HepG2 (cell line): ENCODE data around the gene PEX14. TPM values are rescaled to one million over a fixed set of nuclear protein-coding genes. Genes with fewer than 3 reads are reported as not detected.

Experiments used
- CEBPB ChIP-seq: IDR thresholded peaks from 2 replicates; pipeline ENCODE4 v1.6.1; 2011; ENCODE audit warnings: low read depth, low read length, improper control_type of control experiment, borderline replicate concordance
- CHCHD3 ChIP-seq: sonication (generic); formaldehyde crosslinking; IDR thresholded peaks from 2 replicates; pipeline ENCODE4 v1.8.0; 2022; ENCODE audit warnings: mild to moderate bottlenecking, missing genetic modification reagents, moderate library complexity
- ETS1 ChIP-seq: sonication (generic); formaldehyde crosslinking; IDR thresholded peaks from 2 replicates; pipeline ENCODE4 v1.4.0; 2020; ENCODE audit warnings: missing genetic modification reagents
- FIP1L1 ChIP-seq: fragments of 200-400 bp; formaldehyde crosslinking; IDR thresholded peaks from 2 replicates; pipeline ENCODE4 v1.6.1; 2018; ENCODE audit warnings: low read depth, mild to moderate bottlenecking, low read length, moderate library complexity, borderline replicate concordance; ENCODE audit not compliant: insufficient read depth
- NFE2L2 ChIP-seq: fragments of 150-350 bp; IDR thresholded peaks from 2 replicates; pipeline ENCODE4 v1.6.1; 2014; ENCODE audit warnings: low read length
- RBM39 ChIP-seq: fragments of 200-400 bp; formaldehyde crosslinking; IDR thresholded peaks from one replicate; pipeline ENCODE4 v1.6.1; 2018; ENCODE audit warnings: antibody characterized with exemption, mild to moderate bottlenecking, low read depth, low read length; ENCODE audit not compliant: poor library complexity, severe bottlenecking
- TRIM24 ChIP-seq: sonication (generic); formaldehyde crosslinking; IDR thresholded peaks from 2 replicates; pipeline ENCODE4 v1.8.0; 2022; ENCODE audit warnings: mild to moderate bottlenecking, missing genetic modification reagents
- ZNF501 ChIP-seq: sonication (generic); formaldehyde crosslinking; IDR thresholded peaks from 2 replicates; pipeline ENCODE4 v1.5.1; 2020; ENCODE audit warnings: mild to moderate bottlenecking, moderate library complexity, missing genetic modification reagents
- ZNF710 ChIP-seq: sonication (generic); formaldehyde crosslinking; IDR thresholded peaks from 2 replicates; pipeline ENCODE4 v1.5.0; 2020; ENCODE audit warnings: mild to moderate bottlenecking, missing genetic modification reagents, borderline replicate concordance
- polyA plus RNA-seq, 8 experiments: library from polyadenylated mRNA; depleted of rRNA in 3 of 8; stranded (reverse) in 7 of 8; unstranded in 1 of 8; fragments of >200 nt; fragmentation: Illumina TruSeq in 4 of 8; extraction: Trizol in 4 of 8; gene quantifications; 2 replicates each; pipeline versions ENCODE4 v1.2.1 to v1.2.3, GENCODE V29; 2011 to 2016; ENCODE audit warnings: low read depth in 4 of 8, missing spikeins in 1 of 8, mixed read lengths in 1 of 8; ENCODE audit not compliant: insufficient read depth in 1 of 8
- total RNA-seq, 5 experiments: library from RNA; depleted of rRNA; stranded (reverse); fragments of >200 nt; fragmentation: Illumina TruSeq; extraction: Trizol; gene quantifications; 2 replicates each; pipeline ENCODE4 v1.2.3, GENCODE V29; 2016; ENCODE audit warnings: low read depth in 1 of 5
- TF ChIP-seq, protein P1 (sequence below): sonication (generic); IDR thresholded peaks from 2 replicates; pipeline ENCODE4 v1.6.1; 2016; ENCODE audit warnings: low read depth, borderline replicate concordance
- TF ChIP-seq, protein P2 (sequence below): sonication (generic); formaldehyde crosslinking; IDR thresholded peaks from 2 replicates; pipeline ENCODE4 v1.4.0; 2020; ENCODE audit warnings: missing genetic modification reagents, borderline replicate concordance
- TF ChIP-seq, protein P3 (sequence below): sonication (generic); formaldehyde crosslinking; IDR thresholded peaks from 2 replicates; pipeline ENCODE4 v1.4.0; 2020; ENCODE audit warnings: missing genetic modification reagents
- TF ChIP-seq, protein P4 (sequence below): sonication (generic); formaldehyde crosslinking; IDR thresholded peaks from 2 replicates; pipeline ENCODE4 v1.5.0; 2020; ENCODE audit warnings: missing genetic modification reagents

The PEX14 gene
- total and polyA plus RNA-seq, 2 of the 13 experiments (the other 11 are each of a cell fraction or from before 2014, with no cell fraction given): 6.5 to 9.9 TPM

DNA sequence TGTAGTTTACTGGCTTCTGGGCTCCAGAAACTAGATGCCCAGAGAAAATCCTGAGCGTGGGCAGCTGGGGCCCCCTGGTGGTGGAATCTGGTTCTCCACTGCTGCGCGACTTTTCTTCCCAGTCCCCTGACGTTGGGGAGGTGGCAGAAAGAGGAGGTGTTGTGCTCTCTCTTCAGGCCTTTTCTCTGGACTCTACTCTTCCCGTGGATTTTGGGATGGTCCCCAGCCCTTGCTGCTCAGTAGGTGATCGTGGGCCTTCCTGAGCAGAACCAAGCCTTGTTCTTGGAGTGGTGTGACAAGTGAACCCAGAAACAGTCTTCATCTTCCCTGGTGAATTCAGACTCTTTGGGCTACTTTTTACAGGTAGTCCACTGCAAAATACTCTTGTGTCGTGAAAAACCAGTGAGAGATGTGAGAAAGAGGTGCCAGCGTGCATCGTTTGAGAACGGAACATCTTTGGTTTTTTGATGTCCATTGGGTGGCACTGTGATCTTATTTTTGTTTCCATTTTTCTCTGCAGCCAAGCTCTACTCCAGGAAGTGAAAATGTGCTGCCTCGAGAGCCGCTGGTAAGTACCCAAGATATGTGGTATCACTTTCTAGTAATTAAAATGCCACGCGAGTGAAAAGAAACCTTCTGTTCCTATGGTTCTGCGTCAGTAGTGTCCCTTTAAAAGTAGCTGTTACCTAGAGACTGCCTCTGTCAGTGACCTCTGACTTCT, 20.2 kb downstream of the PEX14 start (continued):
- no peak for TF ChIP-seq FIP1L1
- TF ChIP-seq, protein P1, sequence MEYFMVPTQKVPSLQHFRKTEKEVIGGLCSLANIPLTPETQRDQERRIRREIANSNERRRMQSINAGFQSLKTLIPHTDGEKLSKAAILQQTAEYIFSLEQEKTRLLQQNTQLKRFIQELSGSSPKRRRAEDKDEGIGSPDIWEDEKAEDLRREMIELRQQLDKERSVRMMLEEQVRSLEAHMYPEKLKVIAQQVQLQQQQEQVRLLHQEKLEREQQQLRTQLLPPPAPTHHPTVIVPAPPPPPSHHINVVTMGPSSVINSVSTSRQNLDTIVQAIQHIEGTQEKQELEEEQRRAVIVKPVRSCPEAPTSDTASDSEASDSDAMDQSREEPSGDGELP: no peak
- TF ChIP-seq, protein P2, sequence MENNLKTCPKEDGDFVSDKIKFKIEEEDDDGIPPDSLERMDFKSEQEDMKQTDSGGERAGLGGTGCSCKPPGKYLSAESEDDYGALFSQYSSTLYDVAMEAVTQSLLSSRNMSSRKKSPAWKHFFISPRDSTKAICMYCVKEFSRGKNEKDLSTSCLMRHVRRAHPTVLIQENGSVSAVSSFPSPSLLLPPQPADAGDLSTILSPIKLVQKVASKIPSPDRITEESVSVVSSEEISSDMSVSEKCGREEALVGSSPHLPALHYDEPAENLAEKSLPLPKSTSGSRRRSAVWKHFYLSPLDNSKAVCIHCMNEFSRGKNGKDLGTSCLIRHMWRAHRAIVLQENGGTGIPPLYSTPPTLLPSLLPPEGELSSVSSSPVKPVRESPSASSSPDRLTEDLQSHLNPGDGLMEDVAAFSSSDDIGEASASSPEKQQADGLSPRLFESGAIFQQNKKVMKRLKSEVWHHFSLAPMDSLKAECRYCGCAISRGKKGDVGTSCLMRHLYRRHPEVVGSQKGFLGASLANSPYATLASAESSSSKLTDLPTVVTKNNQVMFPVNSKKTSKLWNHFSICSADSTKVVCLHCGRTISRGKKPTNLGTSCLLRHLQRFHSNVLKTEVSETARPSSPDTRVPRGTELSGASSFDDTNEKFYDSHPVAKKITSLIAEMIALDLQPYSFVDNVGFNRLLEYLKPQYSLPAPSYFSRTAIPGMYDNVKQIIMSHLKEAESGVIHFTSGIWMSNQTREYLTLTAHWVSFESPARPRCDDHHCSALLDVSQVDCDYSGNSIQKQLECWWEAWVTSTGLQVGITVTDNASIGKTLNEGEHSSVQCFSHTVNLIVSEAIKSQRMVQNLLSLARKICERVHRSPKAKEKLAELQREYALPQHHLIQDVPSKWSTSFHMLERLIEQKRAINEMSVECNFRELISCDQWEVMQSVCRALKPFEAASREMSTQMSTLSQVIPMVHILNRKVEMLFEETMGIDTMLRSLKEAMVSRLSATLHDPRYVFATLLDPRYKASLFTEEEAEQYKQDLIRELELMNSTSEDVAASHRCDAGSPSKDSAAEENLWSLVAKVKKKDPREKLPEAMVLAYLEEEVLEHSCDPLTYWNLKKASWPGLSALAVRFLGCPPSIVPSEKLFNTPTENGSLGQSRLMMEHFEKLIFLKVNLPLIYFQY (CRISPR knock-in tag): no peak
- no peak for TF ChIP-seq TRIM24 (CRISPR knock-in tag)
- 0 out of 2 replicates have a peak, but pooled peaks have one; percentile 38 for TF ChIP-seq ZNF710 (CRISPR knock-in tag)
- no peak for TF ChIP-seq CHCHD3 (CRISPR knock-in tag)
- TF ChIP-seq, protein P3, sequence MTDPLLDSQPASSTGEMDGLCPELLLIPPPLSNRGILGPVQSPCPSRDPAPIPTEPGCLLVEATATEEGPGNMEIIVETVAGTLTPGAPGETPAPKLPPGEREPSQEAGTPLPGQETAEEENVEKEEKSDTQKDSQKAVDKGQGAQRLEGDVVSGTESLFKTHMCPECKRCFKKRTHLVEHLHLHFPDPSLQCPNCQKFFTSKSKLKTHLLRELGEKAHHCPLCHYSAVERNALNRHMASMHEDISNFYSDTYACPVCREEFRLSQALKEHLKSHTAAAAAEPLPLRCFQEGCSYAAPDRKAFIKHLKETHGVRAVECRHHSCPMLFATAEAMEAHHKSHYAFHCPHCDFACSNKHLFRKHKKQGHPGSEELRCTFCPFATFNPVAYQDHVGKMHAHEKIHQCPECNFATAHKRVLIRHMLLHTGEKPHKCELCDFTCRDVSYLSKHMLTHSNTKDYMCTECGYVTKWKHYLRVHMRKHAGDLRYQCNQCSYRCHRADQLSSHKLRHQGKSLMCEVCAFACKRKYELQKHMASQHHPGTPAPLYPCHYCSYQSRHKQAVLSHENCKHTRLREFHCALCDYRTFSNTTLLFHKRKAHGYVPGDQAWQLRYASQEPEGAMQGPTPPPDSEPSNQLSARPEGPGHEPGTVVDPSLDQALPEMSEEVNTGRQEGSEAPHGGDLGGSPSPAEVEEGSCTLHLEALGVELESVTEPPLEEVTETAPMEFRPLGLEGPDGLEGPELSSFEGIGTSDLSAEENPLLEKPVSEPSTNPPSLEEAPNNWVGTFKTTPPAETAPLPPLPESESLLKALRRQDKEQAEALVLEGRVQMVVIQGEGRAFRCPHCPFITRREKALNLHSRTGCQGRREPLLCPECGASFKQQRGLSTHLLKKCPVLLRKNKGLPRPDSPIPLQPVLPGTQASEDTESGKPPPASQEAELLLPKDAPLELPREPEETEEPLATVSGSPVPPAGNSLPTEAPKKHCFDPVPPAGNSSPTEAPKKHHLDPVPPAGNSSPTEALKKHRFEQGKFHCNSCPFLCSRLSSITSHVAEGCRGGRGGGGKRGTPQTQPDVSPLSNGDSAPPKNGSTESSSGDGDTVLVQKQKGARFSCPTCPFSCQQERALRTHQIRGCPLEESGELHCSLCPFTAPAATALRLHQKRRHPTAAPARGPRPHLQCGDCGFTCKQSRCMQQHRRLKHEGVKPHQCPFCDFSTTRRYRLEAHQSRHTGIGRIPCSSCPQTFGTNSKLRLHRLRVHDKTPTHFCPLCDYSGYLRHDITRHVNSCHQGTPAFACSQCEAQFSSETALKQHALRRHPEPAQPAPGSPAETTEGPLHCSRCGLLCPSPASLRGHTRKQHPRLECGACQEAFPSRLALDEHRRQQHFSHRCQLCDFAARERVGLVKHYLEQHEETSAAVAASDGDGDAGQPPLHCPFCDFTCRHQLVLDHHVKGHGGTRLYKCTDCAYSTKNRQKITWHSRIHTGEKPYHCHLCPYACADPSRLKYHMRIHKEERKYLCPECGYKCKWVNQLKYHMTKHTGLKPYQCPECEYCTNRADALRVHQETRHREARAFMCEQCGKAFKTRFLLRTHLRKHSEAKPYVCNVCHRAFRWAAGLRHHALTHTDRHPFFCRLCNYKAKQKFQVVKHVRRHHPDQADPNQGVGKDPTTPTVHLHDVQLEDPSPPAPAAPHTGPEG (CRISPR knock-in tag): no peak
- no peak for TF ChIP-seq ETS1 (CRISPR knock-in tag)
- TF ChIP-seq NFE2L2: no peak
- TF ChIP-seq, protein P4, sequence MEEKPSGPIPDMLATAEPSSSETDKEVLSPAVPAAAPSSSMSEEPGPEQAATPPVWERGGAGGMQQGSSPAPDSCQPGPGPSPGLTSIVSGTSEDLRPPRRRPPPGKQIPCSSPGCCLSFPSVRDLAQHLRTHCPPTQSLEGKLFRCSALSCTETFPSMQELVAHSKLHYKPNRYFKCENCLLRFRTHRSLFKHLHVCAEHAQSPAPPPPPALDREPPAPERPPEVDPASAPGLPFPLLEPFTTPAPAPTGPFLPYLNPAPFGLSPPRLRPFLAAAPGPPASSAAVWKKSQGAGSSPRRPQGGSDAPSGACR (CRISPR knock-in tag): no peak
- peak; percentile 17; the same call in 1 of the 2 replicates for TF ChIP-seq ZNF501 (CRISPR knock-in tag)
- TF ChIP-seq RBM39: no peak
- TF ChIP-seq CEBPB: no peak
